Esophagus muscularis mucosa (tissue), 3 donors: ENCODE measurements around the gene PMCH.

ENCODE experiments used
- CTCF ChIP-seq, 3 experiments: fragments of 200-600 bp in 2 of 3; fragments of 450-650 bp in 1 of 3; sonication (generic) in 2 of 3; IDR thresholded peaks; one replicate each; pipeline ENCODE4 v1.5.1; 2017 to 2019; ENCODE audit warnings: antibody characterized with exemption in 3 of 3, mild to moderate bottlenecking in 2 of 3, moderate library complexity in 1 of 3
- POLR2A ChIP-seq: fragments of 450-650 bp; IDR thresholded peaks from one replicate; pipeline ENCODE4 v1.6.1; 2017; ENCODE audit warnings: antibody characterized with exemption, moderate library complexity, mild to moderate bottlenecking, low read depth

GRCh38 chr12:102202556-102202955 lies 4.9 kb upstream of the PMCH start:
- no peak for TF ChIP-seq CTCF (IDR thresholded peaks at IDR 0.05)
- no peak for TF ChIP-seq POLR2A
